ENCODE measurements around the gene MEIOB.

DNA sequence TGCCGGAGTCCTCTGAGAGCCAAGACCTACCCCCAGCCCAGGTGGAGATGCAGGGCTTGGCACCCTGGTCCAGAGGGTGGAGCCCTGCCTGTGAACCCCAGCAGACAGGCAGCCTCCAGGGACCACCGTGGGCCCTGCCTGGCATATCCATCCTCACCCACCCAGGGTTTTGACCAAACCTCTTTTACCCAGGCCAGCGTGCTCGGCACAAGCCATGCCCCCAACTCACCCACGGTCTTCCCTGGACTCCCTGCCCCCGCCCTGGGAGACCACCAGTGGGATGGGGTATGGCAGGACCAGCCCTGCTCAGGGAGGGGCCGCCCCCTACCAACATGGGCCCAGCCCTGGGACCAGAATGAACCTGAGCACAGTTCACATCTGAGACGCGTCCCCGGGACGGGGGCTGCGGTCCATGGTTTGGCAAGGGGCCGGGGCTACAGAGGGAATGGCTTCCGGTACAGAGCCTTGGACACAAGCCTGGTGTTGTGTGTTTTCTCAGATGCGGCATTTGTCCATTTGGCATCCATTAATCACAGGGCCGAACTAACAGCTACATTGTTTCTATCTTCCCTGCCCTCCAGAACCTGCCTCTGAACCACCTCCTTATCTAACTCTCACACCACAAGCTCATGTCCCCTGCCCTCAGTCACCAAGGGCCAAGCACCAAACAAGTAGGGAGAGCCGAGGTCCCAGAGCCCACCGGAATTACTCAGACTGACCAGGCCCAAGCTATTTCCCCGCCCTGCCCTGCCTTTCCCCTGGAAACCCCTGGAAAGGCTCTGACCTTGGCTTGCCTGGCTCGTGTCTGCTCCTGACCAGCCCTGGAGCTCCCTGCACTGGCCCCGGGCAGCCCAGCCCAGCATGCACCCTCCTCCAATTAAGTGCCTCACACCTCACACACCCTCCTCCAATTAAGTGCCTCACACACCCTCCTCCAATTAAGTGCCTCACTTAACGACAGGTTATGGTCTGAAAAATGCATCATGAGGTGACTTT is 32.2 kb upstream of the MEIOB start:
- TF ChIP-seq, protein P1, sequence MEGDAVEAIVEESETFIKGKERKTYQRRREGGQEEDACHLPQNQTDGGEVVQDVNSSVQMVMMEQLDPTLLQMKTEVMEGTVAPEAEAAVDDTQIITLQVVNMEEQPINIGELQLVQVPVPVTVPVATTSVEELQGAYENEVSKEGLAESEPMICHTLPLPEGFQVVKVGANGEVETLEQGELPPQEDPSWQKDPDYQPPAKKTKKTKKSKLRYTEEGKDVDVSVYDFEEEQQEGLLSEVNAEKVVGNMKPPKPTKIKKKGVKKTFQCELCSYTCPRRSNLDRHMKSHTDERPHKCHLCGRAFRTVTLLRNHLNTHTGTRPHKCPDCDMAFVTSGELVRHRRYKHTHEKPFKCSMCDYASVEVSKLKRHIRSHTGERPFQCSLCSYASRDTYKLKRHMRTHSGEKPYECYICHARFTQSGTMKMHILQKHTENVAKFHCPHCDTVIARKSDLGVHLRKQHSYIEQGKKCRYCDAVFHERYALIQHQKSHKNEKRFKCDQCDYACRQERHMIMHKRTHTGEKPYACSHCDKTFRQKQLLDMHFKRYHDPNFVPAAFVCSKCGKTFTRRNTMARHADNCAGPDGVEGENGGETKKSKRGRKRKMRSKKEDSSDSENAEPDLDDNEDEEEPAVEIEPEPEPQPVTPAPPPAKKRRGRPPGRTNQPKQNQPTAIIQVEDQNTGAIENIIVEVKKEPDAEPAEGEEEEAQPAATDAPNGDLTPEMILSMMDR (IDR thresholded peaks at IDR 0.05; ENCODE audit: poor library complexity) = no peak
- TF ChIP-seq EZH2 (IDR thresholded peaks at IDR 0.05; ENCODE audit: borderline replicate concordance) = no peak

All from hepatocyte (in vitro differentiated cells).